Measurements from ENCODE around the gene SUFU. TPM values are rescaled to one million over a fixed set of nuclear protein-coding genes. Genes with fewer than 3 reads are reported as not detected.
A peak's percentile ranks its signal among the peaks of the same experiment; 100 is the strongest.
"Not testable (repeated sequence)": the region's sequence is repeated elsewhere in the genome, so short reads cannot be mapped to it uniquely, and the experiment has no call there.

The SUFU gene
- total RNA-seq, 1 donor from 2014 or later = 10.8 TPM

- DNase-seq = no peak
These were observed 148.6 kb downstream of the SUFU start for GRCh38 chr10:102652170-102652916.

- no peak for DNase-seq
These were observed 149.3 kb downstream of the SUFU start for GRCh38 chr10:102653060-102653459.

GRCh38 chr10:102654566-102654965, 150.8 kb downstream of the SUFU start:
- DNase-seq = no peak

- no peak for DNase-seq
These were observed 151.2 kb downstream of the SUFU start for GRCh38 chr10:102654969-102655368.

GRCh38 chr10:102656026-102656425, 152.3 kb downstream of the SUFU start:
- no peak for DNase-seq

GRCh38 chr10:102656791-102657371, 153.1 kb downstream of the SUFU start:
- DNase-seq = no peak

- no peak for DNase-seq
These were observed 153.7 kb downstream of the SUFU start for GRCh38 chr10:102657451-102657850.

- DNase-seq = no peak
These were observed 154.4 kb downstream of the SUFU start for GRCh38 chr10:102657984-102658724.

- no peak for DNase-seq
These were observed 155.0 kb downstream of the SUFU start for GRCh38 chr10:102658802-102659201.

- DNase-seq = peak; percentile 95
These were observed 157.3 kb downstream of the SUFU start for GRCh38 chr10:102660888-102661657.

GRCh38 chr10:102661658-102662028, 157.9 kb downstream of the SUFU start:
- DNase-seq = no peak

GRCh38 chr10:102665904-102666509, 162.2 kb downstream of the SUFU start:
- DNase-seq = no peak

- not testable (repeated sequence) for DNase-seq
These were observed 163.6 kb downstream of the SUFU start for GRCh38 chr10:102667411-102667810.

- DNase-seq = peak; percentile 92
These were observed 164.7 kb downstream of the SUFU start for GRCh38 chr10:102668326-102669107.

GRCh38 chr10:102669206-102670064, 165.7 kb downstream of the SUFU start:
- peak; percentile 84 for DNase-seq

GRCh38 chr10:102670065-102670670, 166.4 kb downstream of the SUFU start:
- DNase-seq = no peak

GRCh38 chr10:102670871-102671434, 167.2 kb downstream of the SUFU start:
- no peak for DNase-seq

GRCh38 chr10:102673236-102673818, 169.6 kb downstream of the SUFU start:
- no peak for DNase-seq
